Measurements from ENCODE around the gene TOX2.

DNA sequence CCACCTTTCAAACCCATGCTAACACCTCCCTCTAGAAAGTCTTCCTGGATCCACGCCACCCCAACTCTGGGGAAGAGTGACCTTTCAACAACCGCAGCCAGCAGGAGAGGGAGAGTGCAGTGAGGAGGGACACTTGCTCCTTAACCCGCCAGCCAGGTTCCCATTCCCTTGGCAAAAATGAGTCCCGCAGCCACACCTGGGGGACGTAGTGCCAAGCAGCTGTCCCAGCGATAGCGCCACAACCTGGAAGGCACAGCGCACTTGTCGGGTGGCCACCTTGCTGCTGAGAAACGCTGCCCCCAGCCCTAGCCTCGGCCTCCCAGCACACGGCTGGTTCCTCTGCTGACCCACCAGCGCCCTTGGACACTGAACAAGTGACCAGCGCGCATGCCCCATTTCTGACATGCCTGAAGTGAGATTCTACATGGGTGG, 153.0 kb downstream of the TOX2 start:
- TF ChIP-seq, protein P1, sequence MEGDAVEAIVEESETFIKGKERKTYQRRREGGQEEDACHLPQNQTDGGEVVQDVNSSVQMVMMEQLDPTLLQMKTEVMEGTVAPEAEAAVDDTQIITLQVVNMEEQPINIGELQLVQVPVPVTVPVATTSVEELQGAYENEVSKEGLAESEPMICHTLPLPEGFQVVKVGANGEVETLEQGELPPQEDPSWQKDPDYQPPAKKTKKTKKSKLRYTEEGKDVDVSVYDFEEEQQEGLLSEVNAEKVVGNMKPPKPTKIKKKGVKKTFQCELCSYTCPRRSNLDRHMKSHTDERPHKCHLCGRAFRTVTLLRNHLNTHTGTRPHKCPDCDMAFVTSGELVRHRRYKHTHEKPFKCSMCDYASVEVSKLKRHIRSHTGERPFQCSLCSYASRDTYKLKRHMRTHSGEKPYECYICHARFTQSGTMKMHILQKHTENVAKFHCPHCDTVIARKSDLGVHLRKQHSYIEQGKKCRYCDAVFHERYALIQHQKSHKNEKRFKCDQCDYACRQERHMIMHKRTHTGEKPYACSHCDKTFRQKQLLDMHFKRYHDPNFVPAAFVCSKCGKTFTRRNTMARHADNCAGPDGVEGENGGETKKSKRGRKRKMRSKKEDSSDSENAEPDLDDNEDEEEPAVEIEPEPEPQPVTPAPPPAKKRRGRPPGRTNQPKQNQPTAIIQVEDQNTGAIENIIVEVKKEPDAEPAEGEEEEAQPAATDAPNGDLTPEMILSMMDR (IDR thresholded peaks at IDR 0.05; ENCODE audit: insufficient read depth, low read depth, low read length) = no peak
- no peak for TF ChIP-seq EZH2 (IDR thresholded peaks at IDR 0.05; ENCODE audit: insufficient read depth, low read length)
